Right lobe of liver (tissue), 6 donors: Measurements from ENCODE around the gene ATXN10. TPM values are rescaled to one million over a fixed set of nuclear protein-coding genes. Genes with fewer than 3 reads are reported as not detected.

ENCODE experiments used
- ATAC-seq, 4 donors: fragments of 200-7000 bp; cut with Tn5 transposase; one replicate each; pipeline ENCODE4 v1.9.1; 2020; ENCODE audit warnings: mild to moderate bottlenecking in 4 of 4, moderate library complexity in 4 of 4
- DNase-seq, 3 donors: peaks; one replicate each; pipeline ENCODE4 v3.0.0-alpha.2; 2020
- H3K27ac ChIP-seq, 3 donors: fragments of 200-600 bp; one replicate each; pipeline ENCODE4 v1.8.0; 2022
- H3K27me3 ChIP-seq, 2 donors: fragments of 200-600 bp; one replicate each; pipeline ENCODE4 v1.8.0; 2022
- H3K36me3 ChIP-seq, 4 donors: fragments of 200-600 bp; sonication (generic) in 1 of 4; one replicate each; pipeline versions ENCODE4 v1.5.1 to v1.8.0; 2017 to 2022; ENCODE audit warnings: control low read depth in 1 of 4
- H3K4me1 ChIP-seq, 4 donors: fragments of 200-600 bp; sonication (generic) in 1 of 4; one replicate each; pipeline versions ENCODE4 v1.5.1 to v1.8.0; 2017 to 2022; ENCODE audit warnings: control low read depth in 1 of 4
- H3K4me3 ChIP-seq, 3 donors: fragments of 200-600 bp; one replicate each; pipeline ENCODE4 v1.8.0; 2022
- H3K9me3 ChIP-seq, 4 donors: fragments of 200-600 bp; sonication (generic) in 1 of 4; one replicate each; pipeline versions ENCODE4 v1.5.1 to v1.8.0; 2017 to 2022; ENCODE audit warnings: control low read depth in 1 of 4
- POLR2A ChIP-seq: fragments of 450-650 bp; IDR thresholded peaks from one replicate; pipeline ENCODE4 v1.6.1; 2017; ENCODE audit warnings: antibody characterized with exemption, mild to moderate bottlenecking
- WGBS: methylation state at CpG from one replicate; pipeline ENCODE4 v1.1.6; 2018; ENCODE audit warnings: low coverage, low lambda C conversion rate; ENCODE audit not compliant: insufficient coverage; ENCODE audit errors: missing lambda C conversion rate; 5-methylcytosine and 5-hydroxymethylcytosine counted together
- intact Hi-C, 2 donors: fragments of 100-400 bp; cut with DNase I; formaldehyde crosslinking; loops; one replicate each; pipeline versions ENCODE4 v1.11.2 to v1.14.1; 2022
- total RNA-seq, 6 experiments: library from RNA; depleted of rRNA in 2 of 6; stranded (reverse); fragments of >200 nt in 2 of 6; fragmentation: NEBNext Ultra II Directional in 3 of 6; extraction: Animal tissue kit (Norgen Biotek cat#: 25700) in 3 of 6; gene quantifications; one replicate each; pipeline versions ENCODE4 v1.1.0 to v1.2.4, GENCODE V29; 2016 to 2023
- TF ChIP-seq, protein P1 (sequence below), 4 donors: fragments of 200-600 bp in 3 of 4; fragments of 450-650 bp in 1 of 4; IDR thresholded peaks; one replicate each; pipeline versions ENCODE4 v1.5.1 to v1.8.0; 2016 to 2022; ENCODE audit warnings: antibody characterized with exemption in 4 of 4, mild to moderate bottlenecking in 2 of 4
- donor health status: DM: no; HTN: yes; CAD: no.
- donor health status: DM: no; HTN: no; CAD: no.
- donor health status: DM: no; HTN: no; CAD: no.
- donor health status: DM: no; HTN: yes; CAD: no.
- donor health status: DM: no; HTN: yes; CAD: no.

Gene ATXN10
- total RNA-seq, 6 experiments from 2014 or later: 70.0 to 118 (median 84.3) TPM

- H3K9me3 ChIP-seq: no peaks in the 10 kb centered on the region
- DNase-seq (no peak), ATAC-seq (no peak)
- H3K27ac ChIP-seq: no peak overlapping the region
- H3K27me3 ChIP-seq: no peaks in the 10 kb centered on the region
- TF ChIP-seq, protein P1, sequence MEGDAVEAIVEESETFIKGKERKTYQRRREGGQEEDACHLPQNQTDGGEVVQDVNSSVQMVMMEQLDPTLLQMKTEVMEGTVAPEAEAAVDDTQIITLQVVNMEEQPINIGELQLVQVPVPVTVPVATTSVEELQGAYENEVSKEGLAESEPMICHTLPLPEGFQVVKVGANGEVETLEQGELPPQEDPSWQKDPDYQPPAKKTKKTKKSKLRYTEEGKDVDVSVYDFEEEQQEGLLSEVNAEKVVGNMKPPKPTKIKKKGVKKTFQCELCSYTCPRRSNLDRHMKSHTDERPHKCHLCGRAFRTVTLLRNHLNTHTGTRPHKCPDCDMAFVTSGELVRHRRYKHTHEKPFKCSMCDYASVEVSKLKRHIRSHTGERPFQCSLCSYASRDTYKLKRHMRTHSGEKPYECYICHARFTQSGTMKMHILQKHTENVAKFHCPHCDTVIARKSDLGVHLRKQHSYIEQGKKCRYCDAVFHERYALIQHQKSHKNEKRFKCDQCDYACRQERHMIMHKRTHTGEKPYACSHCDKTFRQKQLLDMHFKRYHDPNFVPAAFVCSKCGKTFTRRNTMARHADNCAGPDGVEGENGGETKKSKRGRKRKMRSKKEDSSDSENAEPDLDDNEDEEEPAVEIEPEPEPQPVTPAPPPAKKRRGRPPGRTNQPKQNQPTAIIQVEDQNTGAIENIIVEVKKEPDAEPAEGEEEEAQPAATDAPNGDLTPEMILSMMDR (IDR thresholded peaks at IDR 0.05): no peak
- TF ChIP-seq POLR2A: no peak
- H3K36me3 ChIP-seq: peaks cover 0 to 10% (median 0%) of the 10 kb centered on the region in 4 donors
- intact Hi-C loops: no loop called here
- no peaks in the 10 kb centered on the region for H3K4me1 ChIP-seq
- no peak overlapping the region for H3K4me3 ChIP-seq
- WGBS: 87% methylated on average over 6 of the region's 6 CpGs
These were observed 132.8 kb downstream of the ATXN10 start for GRCh38 chr22:45804319-45804985.

DNA sequence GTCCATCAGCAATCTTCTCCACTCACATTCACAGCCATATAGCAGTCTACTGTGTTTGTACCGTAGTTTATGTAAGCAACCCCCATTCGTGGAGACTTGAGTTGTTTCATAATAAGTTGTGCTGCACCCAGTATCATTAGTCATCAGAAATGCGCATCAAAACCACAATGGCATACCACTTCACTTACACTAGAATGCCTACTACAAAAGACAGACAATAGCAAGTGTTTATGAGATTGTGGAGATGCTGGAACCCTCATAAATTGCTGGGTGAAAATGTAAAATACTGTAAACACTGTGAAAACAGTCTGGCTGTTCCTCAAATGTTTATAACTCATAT lies 133.3 kb downstream of the ATXN10 start:
- intact Hi-C loops: no loop called here
- TF ChIP-seq POLR2A: no peak
- TF ChIP-seq, protein P1 (IDR thresholded peaks at IDR 0.05): no peak
- H3K4me3 ChIP-seq: no peak overlapping the region
- no peaks in the 10 kb centered on the region for H3K27me3 ChIP-seq
- no peaks in the 10 kb centered on the region for H3K9me3 ChIP-seq
- no peaks in the 10 kb centered on the region for H3K4me1 ChIP-seq
- no peak overlapping the region for H3K27ac ChIP-seq
- no peak for DNase-seq
- peaks cover 0 to 10% (median 0%) of the 10 kb centered on the region in 4 donors for H3K36me3 ChIP-seq
- WGBS: 77% methylated on average over 3 of the region's 3 CpGs
- ATAC-seq: no peak

DNA sequence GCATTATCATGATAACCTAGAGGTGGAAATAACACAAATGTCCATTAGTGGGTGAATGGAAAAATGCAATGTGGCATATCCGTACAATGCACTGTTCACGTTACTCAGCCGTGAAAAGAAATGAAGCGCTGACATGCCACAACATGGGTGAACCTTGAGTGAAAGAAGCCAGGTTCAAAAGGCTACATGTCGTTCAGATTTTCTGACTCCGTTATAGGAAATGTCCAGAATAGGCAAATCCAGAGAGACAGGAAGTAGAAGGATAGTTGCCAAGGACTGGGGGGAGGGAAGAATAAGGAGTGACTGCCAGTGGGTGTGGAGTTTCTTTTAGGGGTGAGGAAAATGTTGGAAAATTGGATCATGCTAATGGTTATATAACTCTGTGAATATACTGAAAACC lies 133.8 kb downstream of the ATXN10 start:
- Histone ChIP-seq H3K9me3 (no peaks in the 10 kb centered on the region), H3K27me3 (no peaks in the 10 kb centered on the region), H3K27ac (no peak overlapping the region), H3K4me3 (no peak overlapping the region), H3K4me1 (no peaks in the 10 kb centered on the region), H3K36me3 (peaks cover 0 to 10% (median 0%) of the 10 kb centered on the region in 4 donors)
- TF ChIP-seq, protein P1 (IDR thresholded peaks at IDR 0.05): no peak
- no peak for TF ChIP-seq POLR2A
- intact Hi-C loops: no loop called here
- ATAC-seq (no peak), DNase-seq (no peak)
- WGBS: 72% methylated on average over 6 of the region's 6 CpGs

DNA sequence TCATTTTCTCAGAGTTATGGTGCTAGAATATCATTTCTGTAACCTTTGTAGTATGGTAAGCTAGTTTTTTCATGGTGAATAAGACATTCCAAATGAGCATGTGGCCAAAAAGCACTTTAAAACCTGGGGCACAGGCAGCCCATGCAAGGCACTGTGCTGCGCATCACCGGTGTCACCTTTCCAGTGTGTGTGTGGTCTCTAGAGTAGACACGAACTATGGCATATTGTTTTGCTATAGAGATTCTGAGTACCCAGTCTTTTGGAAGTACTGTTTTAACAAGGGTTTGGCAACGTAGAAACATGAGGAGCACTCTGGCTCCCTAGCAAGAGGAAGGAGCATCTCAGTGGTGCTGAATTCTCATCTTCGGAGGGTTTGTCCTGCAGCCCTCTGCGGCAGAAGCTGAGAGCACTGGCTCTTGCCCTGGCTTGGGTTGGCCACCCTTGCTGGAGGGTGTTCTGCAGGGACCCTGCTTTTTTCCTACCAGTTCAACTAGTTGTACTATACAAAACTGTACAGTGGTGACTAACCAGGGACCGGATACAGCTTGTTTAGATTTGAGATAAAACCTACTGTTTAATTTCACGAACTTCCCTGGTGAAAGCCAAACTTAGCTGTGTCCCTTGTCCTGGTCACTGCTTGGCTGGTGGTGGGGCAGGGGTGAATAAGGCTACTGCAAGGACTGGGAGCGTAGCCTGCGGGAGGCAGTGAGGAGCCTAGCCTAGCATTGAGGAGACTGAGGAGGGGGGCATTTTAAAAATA lies 135.7 kb downstream of the ATXN10 start:
- no peaks in the 10 kb centered on the region for H3K4me1 ChIP-seq
- WGBS: 90% methylated on average over 8 of the region's 10 CpGs
- H3K36me3 ChIP-seq: peaks cover 0 to 10% (median 0%) of the 10 kb centered on the region in 4 donors
- DNase-seq (no peak), ATAC-seq (no peak)
- no peaks in the 10 kb centered on the region for H3K27me3 ChIP-seq
- no peak overlapping the region for H3K4me3 ChIP-seq
- H3K27ac ChIP-seq: no peak overlapping the region
- intact Hi-C loops: no loop called here
- no peak for TF ChIP-seq POLR2A
- TF ChIP-seq, protein P1 (IDR thresholded peaks at IDR 0.05): no peak
- H3K9me3 ChIP-seq: no peaks in the 10 kb centered on the region
